NCI-H2107 (cell line): Measurements from ENCODE around the gene C19orf85.
A peak's percentile ranks its signal among the peaks of the same experiment; 100 is the strongest.
"Not testable (repeated sequence)": the region's sequence is repeated elsewhere in the genome, so short reads cannot be mapped to it uniquely, and the experiment has no call there.

Experiments
- DNase-seq: peaks from one replicate; lab custom pipeline; 2025; lab: John Stamatoyannopoulos, UW

Gene C19orf85

GRCh38 chr19:55440411-55441105, 24.0 kb downstream of the C19orf85 start:
- DNase-seq: no peak

GRCh38 chr19:55439052-55439451, 25.5 kb downstream of the C19orf85 start:
- no peak for DNase-seq

- DNase-seq: peak; percentile 41
These were observed 27.1 kb downstream of the C19orf85 start for GRCh38 chr19:55437410-55437809.

- DNase-seq: no peak
These were observed 27.7 kb downstream of the C19orf85 start for GRCh38 chr19:55436847-55437246.

- no peak for DNase-seq
These were observed 29.5 kb downstream of the C19orf85 start for GRCh38 chr19:55435020-55435419.

- no peak for DNase-seq
These were observed 30.1 kb downstream of the C19orf85 start for GRCh38 chr19:55434356-55434919.

- DNase-seq: no peak
These were observed 31.3 kb downstream of the C19orf85 start for GRCh38 chr19:55433292-55433691.

- no peak for DNase-seq
These were observed 32.2 kb downstream of the C19orf85 start for GRCh38 chr19:55432241-55432959.

GRCh38 chr19:55431183-55431582, 33.4 kb downstream of the C19orf85 start:
- no peak for DNase-seq

- DNase-seq: no peak
These were observed 38.5 kb downstream of the C19orf85 start for GRCh38 chr19:55426042-55426441.

GRCh38 chr19:55424518-55424917, 40.0 kb downstream of the C19orf85 start:
- no peak for DNase-seq

GRCh38 chr19:55423225-55424005, 41.1 kb downstream of the C19orf85 start:
- no peak for DNase-seq

- not testable (repeated sequence) for DNase-seq
These were observed 43.3 kb downstream of the C19orf85 start for GRCh38 chr19:55421281-55421680.

GRCh38 chr19:55419624-55420236, 44.8 kb downstream of the C19orf85 start:
- no peak for DNase-seq

- DNase-seq: no peak
These were observed 45.4 kb downstream of the C19orf85 start for GRCh38 chr19:55419103-55419502.

- no peak for DNase-seq
These were observed 46.4 kb downstream of the C19orf85 start for GRCh38 chr19:55418185-55418584.
